Activated CD4-positive, CD25-positive, alpha-beta regulatory T cell treated with anti-CD3 and anti-CD28 coated beads, Interleukin-2, amount 50 U/mL, for 24 hours (primary cell): Measurements from ENCODE around the gene BDKRB2.
A peak's percentile ranks its signal among the peaks of the same experiment; 100 is the strongest.

ENCODE experiments used
- ATAC-seq, 2 donors: fragments of 150-1000 bp; cut with Tn5 transposase; one replicate each; pipeline ENCODE4 v1.10.0; 2021; ENCODE audit warnings: mild to moderate bottlenecking in 1 of 2, moderate library complexity in 1 of 2

The BDKRB2 gene

DNA sequence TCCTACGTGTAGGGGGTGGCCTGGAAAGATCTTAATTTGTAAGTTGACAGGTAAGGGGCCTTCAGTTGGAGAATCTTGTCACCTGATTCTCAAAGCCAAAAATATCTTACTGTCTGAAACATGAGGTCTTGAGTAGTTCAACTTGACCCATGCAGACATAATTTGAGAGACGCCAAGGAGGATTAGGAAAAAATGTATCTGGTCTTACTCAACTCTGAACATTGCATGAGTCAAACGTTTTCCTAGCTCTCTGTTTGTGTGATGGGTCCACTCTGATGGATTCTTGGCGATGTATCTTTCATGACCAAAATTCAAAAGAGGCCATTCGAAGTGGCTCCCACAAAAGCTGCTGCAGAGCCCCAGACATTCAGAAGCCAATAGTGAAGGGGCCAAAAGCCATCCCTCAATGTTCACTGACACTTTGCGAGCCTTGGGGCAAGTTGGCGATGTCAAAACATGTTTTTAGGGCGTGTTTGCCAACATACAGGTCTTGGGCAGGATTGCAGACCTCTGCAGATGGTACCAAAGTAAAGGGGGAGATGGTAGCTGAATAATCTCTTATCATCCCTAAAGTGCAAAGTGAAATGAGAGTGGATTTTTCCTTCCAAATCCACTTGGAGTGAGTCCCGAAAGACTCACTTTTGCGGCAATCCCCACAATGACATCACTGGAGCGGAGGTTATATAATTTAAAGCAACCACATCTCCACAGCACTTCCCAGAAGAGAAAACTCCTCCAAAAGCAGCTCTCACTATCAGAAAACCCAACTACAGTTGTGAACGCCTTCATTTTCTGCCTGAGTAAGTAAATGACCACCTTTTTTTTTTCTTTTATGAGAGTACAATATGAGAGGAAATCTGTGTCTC, 51.1 kb downstream of the BDKRB2 start, which contains the start of gene BDKRB1:
BDKRB1 (plus strand) TSS at position 710 of the 866 bp plus-strand sequence. CDS start 7,473 bp downstream, outside the sequence.
- no peak for ATAC-seq

DNA sequence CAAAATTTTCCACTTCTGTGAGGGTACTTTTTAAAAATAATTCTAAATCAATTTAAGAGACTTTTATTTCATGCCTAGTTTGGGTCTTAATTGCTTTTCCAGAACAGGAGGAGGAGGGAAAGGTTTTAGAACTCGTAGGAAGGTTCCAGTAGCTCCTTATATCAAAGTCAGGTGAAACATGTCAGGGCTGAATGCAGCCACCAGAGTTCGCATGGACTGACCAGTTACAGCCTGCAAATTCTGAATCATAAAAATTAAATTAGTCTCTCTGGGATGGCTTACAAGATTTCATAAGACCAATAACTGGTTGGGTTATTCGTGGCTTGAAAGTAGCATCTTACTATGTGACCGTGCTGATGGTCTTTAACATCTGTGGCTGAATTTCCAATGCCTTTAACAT, 51.8 kb downstream of the BDKRB2 start:
- ATAC-seq = no peak

DNA sequence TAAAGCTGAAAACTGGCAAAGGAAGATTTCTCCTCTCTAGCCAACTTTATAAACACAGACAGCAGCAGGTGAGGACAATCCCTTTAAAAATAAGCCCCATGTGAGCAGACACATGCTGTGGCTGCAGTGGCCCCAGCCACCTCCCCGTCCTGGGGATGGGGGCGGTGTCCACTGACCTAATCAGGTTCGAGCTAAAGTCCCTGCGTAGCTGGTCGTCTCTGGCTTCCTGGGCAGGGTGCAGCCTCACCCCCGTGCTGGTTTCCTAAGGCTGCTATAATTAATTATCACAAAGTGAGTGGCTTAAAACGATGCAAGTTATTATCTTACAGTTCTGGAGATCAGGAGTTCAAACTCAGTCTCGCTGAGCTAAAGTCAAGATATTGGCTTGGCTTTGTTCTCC, 52.4 kb downstream of the BDKRB2 start:
- no peak for ATAC-seq

DNA sequence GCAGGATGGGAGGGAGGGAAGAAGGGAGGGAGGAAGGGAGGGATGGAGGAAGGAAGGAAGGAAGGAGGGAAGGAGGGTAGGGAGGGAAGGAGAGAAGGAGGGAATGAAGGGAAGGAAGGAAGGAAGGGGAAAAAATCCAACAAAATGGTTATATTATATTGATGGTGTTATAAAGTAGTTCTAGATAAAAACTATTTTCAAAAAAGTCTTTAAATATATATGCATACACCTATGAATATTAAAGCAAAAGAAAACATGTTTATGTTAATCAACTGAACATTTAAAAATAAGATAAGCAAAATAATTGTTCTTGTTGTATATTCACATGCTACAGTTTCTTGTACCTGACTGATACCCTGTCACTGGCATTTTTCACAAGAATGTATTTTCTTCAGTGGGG, 53.3 kb downstream of the BDKRB2 start:
- ATAC-seq = no peak

DNA sequence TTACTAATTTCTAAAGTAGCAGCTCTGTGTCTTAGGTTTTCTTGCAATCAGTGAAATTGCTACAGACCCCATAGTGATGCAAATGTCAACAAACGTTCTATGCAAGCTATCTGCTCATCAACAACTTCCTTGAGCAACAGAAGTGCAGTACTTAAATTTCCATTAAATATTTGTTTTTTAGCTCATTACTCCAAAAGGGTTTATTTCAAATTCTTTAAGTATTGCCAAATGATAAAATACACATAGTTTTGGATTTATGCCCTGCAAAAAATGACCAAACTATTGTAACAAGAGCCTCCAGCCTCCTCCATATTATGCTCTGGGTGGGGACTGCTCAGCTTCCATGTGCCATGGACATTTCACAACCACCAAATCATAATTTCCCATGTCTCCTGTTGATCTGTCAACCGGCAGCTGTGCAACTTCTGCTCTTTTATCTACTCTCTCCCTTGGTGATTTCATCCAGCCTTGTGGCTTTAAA, 55.7 kb downstream of the BDKRB2 start:
- ATAC-seq = no peak

DNA sequence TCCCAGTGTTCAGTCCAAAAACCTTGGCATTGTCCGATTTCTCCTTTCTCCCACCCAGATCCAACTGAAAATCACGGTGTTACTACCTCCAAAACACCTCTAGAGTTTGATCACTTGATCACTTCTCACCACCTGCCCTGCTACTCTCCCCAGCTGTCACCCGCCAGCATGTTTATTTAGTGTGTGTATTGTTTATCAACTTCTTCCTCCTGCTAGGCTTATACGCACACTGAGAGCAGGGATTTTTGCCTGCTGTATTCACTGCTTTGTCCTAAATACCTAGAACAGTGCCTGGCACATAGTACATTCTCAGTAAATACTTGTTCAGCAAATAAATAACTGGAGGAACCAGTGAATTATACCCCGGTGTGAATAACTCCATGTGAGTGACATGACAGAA, 56.4 kb downstream of the BDKRB2 start:
- no peak for ATAC-seq

DNA sequence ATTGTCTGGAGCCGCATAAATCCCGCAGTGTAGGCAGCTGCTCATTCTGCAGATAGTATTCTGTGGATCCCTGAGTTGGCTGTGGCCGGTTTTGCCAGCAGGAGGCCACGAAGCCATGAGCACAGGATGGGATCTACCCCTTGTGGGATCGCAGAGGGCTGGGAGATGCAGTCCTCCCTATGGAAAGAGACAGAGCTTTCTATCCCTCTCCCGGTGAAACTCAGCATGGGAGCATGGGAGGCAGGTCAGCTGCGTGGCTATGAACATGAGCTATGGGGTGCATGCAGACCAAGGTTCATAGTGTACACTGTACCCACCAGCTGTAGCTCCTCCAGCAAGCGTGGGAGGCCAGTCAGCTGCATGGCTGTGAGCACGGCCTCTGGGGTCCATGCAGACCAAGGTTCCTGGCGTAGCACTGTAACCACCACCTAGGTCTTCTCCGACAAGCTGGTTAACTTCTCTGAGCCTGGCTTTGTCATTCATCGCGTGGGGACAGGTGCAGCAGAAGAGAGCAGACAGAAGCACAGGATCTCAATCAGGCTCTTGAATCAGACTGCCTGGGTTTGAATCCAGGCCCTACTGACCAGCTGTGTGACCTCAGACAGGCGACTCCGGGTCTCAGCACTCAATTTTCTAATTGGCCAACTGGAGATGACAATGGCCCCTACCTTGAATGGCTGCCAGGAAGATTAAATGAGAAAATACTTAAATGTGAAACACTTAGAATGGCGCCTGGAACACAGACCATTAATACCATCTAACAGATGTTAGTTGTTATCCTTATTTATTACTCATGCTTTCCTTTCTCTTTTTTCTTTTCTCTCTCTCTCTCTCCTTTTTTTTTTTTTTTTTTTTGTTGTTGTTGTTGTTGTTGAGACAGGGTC, 57.4 kb downstream of the BDKRB2 start:
- peak in 1 of 2 donors; percentile 32 for ATAC-seq

DNA sequence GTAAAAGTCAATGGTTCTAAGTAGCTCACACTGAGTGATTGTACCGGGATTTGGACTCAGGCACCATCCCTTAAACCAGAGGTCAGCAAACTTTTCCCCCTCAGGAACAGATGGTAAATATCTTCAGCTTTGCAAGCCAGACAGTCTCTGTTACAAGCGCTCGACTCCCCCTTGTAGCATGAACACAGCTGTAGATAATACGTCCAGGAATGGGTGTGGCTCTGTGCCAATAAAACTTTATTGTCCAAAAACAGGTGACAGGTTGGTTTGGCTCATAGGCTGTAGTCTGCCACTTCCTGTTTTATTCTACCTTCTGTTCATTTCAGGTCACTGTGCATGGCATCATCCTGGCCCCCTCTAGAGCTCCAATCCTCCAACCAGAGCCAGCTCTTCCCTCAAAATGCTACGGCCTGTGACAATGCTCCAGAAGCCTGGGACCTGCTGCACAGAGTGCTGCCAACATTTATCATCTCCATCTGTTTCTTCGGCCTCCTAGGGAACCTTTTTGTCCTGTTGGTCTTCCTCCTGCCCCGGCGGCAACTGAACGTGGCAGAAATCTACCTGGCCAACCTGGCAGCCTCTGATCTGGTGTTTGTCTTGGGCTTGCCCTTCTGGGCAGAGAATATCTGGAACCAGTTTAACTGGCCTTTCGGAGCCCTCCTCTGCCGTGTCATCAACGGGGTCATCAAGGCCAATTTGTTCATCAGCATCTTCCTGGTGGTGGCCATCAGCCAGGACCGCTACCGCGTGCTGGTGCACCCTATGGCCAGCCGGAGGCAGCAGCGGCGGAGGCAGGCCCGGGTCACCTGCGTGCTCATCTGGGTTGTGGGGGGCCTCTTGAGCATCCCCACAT, 58.9 kb downstream of the BDKRB2 start:
- ATAC-seq = no peak

DNA sequence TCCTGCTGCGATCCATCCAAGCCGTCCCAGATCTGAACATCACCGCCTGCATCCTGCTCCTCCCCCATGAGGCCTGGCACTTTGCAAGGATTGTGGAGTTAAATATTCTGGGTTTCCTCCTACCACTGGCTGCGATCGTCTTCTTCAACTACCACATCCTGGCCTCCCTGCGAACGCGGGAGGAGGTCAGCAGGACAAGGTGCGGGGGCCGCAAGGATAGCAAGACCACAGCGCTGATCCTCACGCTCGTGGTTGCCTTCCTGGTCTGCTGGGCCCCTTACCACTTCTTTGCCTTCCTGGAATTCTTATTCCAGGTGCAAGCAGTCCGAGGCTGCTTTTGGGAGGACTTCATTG, 59.5 kb downstream of the BDKRB2 start:
- ATAC-seq = no peak

DNA sequence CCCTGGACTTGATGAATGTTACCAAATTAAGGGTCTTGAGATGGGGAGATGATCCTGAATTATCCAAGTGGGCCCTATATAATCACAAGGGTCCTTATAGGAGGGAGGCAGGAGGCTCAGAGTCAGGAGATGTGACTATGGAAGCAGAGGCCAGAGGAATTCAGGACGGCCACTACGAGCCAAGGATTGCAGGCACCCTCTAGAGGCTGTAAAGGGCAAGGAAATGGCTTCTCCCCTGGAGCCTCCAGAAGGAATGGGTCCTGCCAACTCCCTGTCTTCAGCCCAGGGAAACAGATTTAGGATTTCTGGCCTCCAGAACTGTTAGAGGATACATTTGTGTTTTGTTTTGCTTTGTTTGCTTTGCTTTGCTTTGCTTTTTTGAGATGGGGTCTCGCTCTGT, 60.2 kb downstream of the BDKRB2 start:
- no peak for ATAC-seq

DNA sequence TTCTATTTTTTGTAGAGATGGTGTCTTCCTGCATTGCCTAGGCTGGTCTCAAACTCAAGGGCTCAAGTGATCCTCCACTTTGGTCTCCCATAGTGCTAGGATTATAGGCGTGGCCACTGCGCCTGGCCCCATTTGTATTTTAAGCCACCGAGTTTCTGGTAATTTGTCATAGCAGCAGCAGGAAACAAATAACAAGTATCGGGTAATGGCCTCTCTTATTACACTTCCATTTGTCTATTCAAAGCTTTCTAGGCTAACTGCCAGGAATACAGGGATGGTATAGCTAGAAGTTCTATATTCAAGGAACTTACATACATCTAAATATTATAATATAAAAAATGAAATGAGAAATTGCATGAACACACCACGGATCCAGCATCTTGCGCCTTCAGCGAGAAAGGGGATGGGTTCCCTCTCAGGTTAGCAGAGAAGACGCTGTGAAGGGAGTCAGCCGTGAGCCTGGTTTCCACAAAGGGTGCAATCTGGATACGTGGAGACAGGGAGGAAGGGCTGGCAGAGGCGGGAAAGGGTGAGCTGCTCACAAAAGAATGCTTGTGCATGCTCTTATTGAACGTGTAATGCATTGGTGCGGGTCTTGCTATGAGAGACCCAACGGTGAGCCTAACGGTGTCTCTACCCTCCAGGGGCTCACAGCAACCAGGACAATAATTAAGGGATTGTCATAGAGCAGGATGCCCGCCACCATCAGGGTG, 60.9 kb downstream of the BDKRB2 start:
- no peak for ATAC-seq

DNA sequence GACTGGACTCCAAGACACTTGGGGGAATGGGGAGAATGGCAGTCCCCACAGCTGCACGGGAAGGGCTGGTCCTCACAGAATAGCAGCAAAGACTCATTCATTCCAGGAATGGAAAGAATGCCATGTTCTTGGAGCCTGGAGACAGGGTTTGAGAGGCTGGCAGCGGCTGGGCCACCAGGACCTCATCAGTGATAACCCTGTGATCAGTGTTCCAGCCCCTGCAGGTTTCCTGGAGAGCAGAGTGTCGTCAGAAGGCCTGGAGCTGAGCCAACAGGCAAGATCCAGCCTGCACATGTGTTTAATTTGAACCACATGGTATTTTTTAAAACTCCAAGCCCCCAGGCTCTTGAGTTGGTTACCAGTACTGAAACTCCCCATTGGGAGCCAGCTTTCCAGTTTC, 62.7 kb downstream of the BDKRB2 start:
- no peak for ATAC-seq

DNA sequence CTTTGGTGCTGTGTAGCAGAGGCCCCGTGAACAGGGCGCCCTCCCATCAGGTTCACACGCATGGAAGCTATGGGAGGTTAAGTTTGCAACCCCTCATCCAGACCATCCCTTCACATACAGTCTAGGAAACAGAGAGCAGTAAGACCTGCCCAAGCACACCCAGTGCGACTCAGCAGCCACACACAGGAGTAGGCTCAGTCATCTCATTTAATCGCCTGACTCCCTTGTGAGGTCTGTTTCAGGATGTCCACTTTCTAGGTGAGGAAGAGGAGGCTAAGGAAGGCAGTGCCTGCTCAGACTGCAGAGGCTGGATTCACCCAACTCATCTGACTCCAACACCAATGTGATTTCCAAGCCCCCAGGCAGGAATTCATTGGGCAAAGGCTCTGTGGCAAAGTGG, 63.3 kb downstream of the BDKRB2 start:
- no peak for ATAC-seq

DNA sequence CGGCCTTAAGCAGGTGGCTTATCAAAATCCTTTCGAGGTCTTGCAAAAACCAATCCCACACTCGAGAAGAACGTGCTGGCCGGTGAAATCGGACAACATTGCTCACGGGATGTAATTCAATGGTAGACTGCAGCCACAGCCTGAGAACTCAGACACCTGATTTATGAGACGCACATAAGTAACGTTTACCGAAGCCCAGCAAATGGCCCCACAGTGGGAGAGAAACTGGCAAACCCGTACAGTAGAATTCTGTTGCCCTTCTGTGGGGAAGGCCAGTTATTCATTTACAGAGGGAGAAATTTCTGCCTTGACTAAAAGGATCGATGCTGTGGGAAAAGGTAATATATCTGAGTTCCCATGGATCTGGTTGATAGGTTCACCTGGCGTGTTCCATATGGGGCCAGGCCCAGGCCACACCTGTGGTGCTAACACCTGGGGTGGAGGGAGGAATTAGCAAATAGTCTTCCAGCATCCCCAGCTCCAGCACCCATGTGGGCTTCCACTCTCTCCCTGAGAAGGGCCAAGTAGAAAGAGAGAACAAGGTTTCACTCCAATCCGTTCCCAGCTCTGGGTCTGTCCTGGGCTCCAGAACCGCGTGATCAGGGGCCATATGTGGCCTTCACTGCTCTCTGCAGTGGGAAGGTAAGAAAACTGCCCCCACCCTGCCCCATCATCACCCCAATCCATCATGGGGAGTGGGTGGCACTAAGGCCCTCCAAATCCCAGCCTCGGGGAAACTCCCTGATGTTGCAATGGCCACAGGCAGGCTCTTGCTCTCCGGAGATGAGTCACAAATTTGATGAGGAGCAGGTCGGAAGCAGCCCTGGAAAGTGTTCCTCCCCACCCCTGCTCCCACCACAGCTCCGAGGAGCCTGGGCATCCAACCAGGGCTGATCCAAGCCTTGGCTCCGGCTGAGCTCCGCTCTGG, 64.1 kb downstream of the BDKRB2 start:
- ATAC-seq = no peak

DNA sequence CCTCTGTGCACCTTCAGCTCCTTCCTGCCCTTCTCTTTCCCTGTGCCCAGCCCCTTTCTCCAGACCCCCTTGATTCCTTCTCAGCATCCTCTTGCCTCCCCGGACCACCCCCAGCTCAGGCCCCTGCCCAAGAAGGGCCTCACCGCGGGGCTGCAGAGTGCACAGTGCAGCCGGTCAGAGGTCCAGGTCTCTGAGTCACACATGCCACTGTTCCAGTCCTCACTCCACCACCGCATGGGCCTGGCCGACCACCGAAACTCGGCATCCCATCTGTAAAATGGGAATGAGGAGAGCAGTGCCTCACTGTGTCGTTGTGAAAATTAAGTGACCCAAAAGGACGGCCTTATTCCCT, 64.7 kb downstream of the BDKRB2 start:
- no peak for ATAC-seq

DNA sequence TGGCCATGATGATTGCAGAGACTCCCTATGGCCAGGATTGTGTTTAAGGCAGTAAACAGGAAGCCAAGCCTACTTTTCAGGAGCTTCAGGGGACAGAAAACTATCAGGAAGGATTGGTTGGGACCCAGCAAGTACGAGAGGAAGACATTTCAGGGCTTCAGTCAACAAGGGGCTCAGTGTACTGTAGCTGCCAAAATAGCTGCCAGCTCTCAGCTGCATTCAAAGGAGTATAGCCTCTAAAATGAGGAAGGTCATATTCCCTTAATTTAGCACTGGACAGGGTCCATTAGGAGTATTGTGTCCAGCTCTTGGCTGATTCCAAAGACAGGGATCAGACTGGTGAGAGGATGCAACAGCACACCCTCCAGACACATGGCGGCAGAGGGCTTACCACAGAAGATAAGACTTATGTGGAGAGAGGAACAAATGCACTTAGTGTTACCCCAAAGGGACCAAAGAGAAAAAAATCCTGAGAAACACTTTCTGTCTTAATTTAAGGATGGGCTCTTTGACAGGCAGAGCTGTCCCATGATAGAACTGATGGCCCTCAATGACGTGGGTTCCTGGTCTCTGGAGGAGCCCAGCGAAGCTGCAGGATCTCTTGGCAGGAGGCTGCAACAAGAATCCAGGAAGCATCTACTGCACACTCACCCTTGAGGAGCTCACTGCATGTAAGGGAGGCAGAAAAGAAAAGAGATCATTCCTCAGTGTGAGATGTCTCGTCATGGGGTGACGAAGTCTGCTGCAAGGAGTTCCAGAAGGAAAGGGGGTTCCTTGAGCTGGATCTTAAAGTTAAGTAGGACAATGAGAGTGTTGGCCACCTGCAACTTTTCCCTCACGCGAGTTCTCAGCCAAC, 66.2 kb downstream of the BDKRB2 start:
- no peak for ATAC-seq

DNA sequence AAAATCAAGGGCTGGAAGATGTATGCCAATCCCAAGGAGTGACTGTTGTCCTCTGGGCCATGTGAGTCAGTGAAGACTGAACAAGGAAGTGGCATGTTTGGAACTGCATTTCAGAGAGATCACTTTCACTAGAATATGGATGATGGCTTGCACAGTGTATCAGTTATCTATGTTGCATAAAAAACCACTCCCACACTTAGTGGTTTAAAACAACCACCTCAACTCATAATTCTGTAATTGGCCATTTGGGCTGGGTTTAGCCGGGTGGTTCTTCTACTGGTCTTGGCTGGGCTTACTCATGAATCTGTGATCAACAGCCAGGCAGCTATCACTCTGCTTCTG, 66.8 kb downstream of the BDKRB2 start:
- no peak for ATAC-seq

DNA sequence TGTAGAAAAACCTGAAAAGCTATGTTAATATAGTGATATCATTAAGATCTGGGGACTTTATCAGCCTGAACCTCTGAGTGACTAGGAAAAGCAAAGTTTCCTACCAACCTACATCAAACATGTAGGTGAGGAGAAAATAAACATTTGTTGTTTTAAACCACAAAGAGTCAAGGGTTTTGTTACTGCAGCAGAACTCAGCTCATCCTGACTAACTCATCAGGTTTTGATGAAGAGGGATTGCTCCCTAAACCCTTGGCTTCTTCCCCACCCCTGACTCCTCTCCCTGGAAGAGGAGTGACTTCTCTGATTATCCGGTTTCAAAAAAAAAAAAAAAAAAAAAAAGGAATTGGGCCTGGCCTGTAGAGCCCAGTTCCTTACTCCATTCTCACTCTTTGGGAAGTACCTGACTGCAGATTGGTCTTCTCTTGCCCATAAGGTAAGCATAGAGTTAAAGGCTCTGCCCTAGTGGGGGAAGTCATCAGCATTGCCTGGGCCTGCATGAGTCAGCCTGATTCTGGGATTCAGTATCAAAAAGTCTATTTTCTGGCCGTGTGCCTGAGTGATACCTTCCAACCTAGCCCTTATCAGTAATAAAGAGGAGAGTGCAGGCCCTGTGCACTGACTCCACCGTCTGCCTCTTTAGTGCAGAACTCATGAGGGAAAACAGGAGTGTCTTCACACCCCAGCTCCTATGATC, 68.3 kb downstream of the BDKRB2 start:
- ATAC-seq = no peak

DNA sequence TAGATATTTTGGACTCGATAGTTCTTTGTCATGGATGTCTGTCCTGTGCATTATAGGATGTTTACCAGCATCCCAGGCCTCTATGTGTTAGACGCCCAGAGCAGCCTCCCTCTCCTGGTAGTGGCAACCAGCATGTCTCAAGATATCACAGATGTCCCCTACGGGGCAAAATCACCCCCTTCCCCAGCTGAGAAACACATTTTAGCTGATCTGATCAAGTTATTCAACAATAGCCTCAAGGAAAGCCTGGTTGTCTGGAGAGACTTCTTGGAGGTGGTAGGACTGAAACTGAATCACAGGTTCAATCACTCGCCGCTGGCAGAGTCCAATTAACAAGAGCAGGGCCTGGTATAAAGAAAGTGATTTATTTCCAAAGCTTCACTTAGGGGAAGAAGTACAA, 69.0 kb downstream of the BDKRB2 start:
- no peak for ATAC-seq

DNA sequence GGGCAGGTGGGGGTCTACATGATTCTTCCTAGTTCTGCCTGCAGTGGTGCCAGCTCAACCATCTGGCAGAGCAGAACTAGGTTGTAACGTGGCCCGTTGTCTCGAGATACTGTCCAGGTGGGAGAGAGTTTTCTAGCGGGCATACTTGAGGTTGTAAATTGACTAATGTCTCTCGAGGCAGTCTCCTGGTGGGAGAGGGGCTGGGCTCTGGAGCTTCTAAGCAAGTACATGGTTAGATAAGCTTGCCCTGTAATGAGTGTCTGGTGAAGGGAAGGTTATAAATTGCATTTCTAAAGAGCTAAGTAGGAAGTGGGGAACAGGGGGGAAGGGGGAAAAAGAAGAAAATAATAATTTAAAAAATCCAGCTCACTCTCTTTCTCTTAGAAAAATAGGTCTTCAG, 69.5 kb downstream of the BDKRB2 start:
- no peak for ATAC-seq
